Posterior vena cava (tissue), 2 donors: ENCODE data around the gene NUP50. TPM values are rescaled to one million over a fixed set of nuclear protein-coding genes. Genes with fewer than 3 reads are reported as not detected.

ENCODE experiments used
- DNase-seq: peaks from one replicate; pipeline ENCODE4 v3.0.0-alpha.2; 2020; ENCODE audit warnings: low spot score
- intact Hi-C, 2 donors: fragments of 100-400 bp; cut with DNase I; formaldehyde crosslinking; loops; one replicate each; pipeline versions ENCODE4 v1.14.1 to v1.14.2; 2022 to 2023
- total RNA-seq, 2 donors: library from RNA; stranded (reverse); fragmentation: NEBNext Ultra II Directional; extraction: Animal tissue kit (Norgen Biotek cat#: 25700); gene quantifications; one replicate each; pipeline ENCODE4 v1.2.1, GENCODE V29; 2021
- donor health status: DM: yes; HTN: yes; CAD: no.
- donor health status: DM: yes; HTN: yes; CAD: no.

NUP50 gene
- total RNA-seq, 2 donors from 2014 or later: 29.7 to 30.1 TPM

DNA sequence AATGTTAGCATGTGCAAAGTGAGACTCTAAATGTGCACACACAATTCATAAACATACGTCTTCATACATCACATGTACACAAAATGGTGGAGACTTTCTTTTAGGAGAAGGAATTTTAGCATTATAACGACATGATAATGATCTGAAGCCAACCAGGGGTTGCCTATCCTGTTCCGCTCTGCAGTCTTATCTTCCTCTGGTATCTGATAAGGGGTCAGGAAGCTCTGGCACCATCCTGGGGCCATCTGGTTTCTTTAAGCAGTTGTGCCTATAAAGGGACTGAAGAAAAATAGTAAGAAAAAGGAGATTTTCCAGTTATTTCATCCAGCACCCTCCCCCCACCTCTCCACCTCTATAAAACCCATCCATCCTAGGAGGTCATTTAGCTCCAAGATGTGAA lies 5.8 kb upstream of the NUP50 start:
- intact Hi-C loops: no loop called here
- no peak for DNase-seq

DNA sequence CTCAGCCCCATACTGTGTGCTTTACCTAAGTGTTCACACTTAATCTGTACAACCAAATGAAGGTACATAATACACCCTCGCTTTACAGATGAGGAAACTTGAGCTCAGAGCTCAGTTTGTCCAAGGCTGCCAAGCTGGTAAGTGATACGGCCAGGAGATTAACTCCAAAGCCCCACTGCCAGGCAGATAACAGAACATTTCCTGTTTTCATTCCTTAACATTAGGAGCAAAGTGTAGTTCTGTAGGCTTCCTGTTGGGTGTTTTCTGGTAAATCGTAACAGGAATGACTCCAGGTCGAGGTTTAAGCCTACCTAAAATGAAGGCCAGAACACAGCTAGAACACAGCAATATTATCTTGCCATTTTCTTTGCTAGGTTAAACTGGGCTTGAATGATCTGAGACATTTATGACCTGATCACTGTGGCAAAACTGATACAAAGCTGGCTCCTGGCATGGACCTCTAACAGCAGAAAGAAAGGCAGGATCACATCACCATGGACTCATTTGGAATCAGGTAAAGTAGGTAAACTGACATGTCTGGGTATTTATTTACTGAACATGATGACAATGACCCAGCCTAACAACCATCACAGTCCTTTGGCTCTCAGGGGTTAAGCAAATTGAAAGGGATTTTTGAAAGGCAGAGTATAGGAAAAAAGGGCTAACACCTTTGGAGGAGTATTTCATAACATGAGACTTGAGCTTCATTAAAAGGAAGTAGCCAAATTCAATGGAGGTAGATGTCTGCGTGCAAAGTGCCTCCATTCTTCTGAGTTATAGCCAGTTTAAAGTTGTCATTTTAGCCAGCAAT lies 3.9 kb upstream of the NUP50 start:
- intact Hi-C loops: no loop called here
- DNase-seq: no peak

DNA sequence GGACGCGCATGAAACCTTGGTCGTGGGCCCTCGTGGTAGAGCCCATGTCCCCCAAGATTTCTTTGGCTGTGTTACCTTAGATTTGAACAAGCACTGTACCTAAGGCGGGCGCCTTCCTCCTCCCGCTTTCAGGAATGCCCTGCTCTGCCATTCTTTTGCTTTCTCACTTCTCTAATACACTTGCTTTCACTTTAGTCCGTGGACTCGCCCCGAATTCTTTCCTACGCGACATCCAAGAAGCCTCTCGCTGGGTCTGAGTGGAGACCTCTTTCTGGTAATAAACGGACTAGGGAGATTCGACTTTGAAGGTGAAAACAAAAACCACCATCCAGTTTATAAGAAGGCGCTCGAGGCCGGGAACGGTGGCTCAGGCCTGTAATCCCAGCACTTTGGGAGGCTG lies 1.2 kb upstream of the NUP50 start:
- intact Hi-C loops: no loop called here
- DNase-seq: no peak

DNA sequence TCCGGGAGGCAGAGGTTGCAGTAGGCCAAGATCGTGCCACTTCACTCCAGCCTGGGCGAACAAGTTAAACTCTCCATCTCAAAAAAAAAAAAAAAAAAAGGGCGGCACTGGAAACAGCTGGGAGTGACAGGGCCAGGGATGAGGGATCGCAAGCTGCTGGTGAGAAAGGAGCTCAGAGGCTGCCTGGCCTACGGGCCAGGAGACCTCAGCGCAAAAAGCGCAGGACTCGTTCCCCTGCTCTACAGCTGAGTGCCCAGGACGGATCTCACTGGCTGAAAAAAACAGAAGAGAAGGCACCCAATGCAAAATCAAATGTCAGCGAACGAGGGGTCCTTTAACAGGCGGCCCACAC lies 650 bp upstream of the NUP50 start:
- no peak for DNase-seq
- intact Hi-C loops: no loop called here

DNA sequence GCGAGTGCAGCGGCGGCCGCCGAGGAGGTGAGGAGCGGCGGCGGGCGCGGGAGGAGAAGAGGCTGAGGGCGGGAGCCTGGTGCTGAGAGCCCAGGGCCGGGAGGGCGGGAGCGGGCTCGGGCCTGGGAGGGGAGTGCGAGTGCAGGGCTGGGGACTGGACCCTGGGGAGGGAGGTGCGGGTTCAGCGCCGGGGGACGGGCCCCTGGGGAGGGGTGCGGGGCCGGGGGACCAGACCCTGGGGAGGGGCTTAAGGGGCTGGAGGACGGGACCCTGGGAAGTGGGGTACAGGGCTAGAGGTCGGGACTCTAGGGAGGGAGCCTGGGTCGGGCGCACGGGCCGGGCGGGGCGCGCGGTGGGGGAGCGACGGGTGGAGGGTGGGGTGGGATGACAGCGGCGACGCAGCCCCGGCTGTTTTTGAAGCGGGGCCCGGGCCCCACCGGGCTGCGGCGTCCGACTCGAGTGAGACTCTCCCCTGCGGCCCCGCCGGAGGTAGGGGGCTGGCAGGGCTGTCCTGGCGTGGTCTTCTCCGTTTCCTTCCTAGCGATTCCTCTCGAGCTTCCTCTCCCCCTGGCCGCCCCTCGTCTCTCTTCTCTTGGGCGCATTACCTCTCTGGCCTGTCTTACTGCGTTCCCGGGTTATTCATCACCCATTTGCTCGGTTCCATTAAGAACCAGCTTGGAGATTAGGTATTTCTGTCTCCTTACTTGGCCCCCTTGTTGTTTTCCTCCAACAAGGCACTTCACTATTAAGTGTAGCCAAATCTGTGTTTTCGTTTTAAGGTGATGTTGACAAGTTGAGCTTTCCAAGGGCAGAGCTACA lies 754 bp downstream of the NUP50 start:
- peak; percentile 84 for DNase-seq
- intact Hi-C loops: no loop called here

DNA sequence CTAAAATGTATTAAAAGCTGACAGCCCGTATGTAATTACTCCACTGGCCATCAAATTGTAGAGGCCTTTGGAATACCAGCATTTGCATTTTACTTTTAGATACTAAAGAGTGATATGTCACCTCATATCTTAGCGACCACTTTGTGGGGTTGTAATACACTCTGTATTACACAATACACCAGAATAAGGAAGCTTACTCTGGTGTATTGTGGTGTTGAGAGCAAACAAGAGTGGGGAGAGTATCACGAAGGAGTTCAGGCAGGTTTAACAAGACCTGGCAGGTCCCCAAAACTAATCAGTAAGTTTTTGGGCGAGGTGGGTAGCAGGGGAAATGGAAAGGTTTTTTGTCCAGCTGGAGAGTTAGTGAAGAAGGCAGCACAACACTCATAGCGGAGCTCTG lies 3.2 kb downstream of the NUP50 start:
- DNase-seq: no peak
- intact Hi-C loops: no loop called here

GRCh38 chr22:45169591-45170466 lies 6.1 kb downstream of the NUP50 start:
- DNase-seq: no peak
- intact Hi-C loops: no loop called here

- no peak for DNase-seq
Measured at GRCh38 chr22:45171830-45172229, 8.1 kb downstream of the NUP50 start.

DNA sequence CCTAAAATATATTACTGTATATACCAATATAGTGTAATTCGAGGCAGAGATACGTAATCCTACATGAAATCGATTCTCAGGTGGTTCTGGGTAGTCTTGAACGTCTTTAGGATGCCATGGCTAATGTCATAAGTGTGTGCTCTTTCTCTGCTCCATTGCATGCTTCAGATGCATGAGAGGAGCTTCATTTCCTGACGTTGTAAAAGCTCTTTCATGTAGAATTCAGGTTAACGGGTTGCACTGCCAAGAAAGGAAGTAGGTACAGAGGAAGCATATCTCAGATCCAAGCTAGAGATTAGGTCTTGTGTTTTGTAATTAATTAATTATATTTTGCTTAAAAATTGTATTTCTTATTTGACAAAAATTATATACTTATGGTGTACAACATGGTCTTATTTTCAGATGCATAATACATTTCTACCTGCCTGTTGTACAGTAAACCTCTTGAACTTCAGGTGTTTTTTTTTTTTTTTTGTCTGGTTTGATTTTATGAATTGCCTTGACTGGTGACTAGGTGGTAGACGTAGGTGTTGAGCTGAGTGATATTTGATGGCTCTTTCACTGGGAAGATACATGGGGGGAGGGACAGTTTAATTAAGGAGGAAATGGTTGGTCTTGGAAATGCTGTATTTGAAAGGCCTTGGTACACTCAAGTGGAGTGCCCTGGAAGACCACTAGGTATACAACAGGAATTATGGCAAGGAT lies 9.3 kb downstream of the NUP50 start:
- intact Hi-C loops: no loop called here
- DNase-seq: no peak

More at GRCh38 chr22:45171830-45172229, 8.1 kb downstream of the NUP50 start:
- intact Hi-C loops: no loop called here

- no peak for DNase-seq
- intact Hi-C loops: no loop called here
Measured at GRCh38 chr22:45179276-45180049, 15.7 kb downstream of the NUP50 start.

DNA sequence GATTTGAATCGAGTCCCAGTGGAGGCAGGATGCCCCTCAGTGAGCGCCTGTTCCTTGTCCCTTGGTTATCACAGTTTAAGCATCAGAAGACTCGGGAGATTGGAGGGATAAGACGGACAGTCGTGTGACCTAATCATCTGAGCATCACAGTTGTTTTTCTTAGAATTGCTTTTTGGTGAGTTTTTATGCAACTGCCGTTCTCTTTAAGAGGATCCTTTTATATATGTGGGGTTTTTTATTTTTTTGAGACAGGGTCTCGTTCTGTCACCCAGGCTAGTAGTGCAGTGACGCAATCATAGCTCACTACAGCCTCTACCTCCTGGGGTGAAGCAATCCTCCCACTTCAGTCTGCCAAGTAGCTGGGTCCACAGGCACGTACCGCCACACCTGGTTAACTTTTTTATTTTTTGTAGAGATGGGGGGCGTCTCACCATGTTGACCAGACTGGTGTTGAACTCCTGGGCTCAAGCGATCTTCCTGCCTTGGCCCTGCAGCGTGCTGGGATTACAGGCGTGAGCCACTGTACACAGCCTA lies 16.5 kb downstream of the NUP50 start:
- intact Hi-C loops: no loop called here
- DNase-seq: no peak

GRCh38 chr22:45181240-45181639 lies 17.5 kb downstream of the NUP50 start:
- DNase-seq: no peak
- intact Hi-C loops: no loop called here

DNA sequence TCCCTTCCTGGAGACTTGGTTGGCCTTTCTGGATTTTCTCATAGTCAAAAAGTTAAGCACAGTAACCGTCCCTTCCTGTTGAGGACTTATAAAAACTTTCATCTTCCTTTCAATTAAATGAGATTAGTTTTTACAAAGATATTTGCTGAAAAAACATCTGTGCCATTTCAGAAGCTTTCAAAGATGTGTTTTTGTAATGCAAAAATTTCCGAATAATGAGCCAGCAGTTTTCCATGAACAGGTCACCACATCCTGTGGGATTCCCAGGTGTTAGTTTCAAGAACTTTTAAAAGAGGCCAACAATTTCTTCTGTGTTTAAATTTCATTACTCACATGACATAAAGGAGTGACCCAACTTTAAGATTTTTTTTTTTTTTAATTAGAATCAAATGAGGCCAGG lies 18.0 kb downstream of the NUP50 start:
- DNase-seq: no peak
- intact Hi-C loops: no loop called here

- intact Hi-C loops: no loop called here
- DNase-seq: no peak
Measured at GRCh38 chr22:45183974-45184373, 20.2 kb downstream of the NUP50 start.

- no peak for DNase-seq
- intact Hi-C loops: loop anchor here in 1 of 2 donors (5.0 kb wide), 1 partner anchor 1579 kb away; no protein-coding TSS in a partner anchor
Measured at GRCh38 chr22:45185718-45186514, 22.2 kb downstream of the NUP50 start.

GRCh38 chr22:45187891-45188290 lies 24.2 kb downstream of the NUP50 start:
- intact Hi-C loops: loop anchor here in 1 of 2 donors (5.0 kb wide), 1 partner anchor 1581 kb away; no protein-coding TSS in a partner anchor
- no peak for DNase-seq

GRCh38 chr22:45188779-45189178 lies 25.1 kb downstream of the NUP50 start:
- no peak for DNase-seq
- intact Hi-C loops: loop anchor here in 1 of 2 donors (5.0 kb wide), 1 partner anchor 1581 kb away; no protein-coding TSS in a partner anchor
